ENCODE data around the gene MUC15. TPM values are rescaled to one million over a fixed set of nuclear protein-coding genes. Genes with fewer than 3 reads are reported as not detected.

The MUC15 gene
- total RNA-seq, 1 donor from 2014 or later = not detected

DNA sequence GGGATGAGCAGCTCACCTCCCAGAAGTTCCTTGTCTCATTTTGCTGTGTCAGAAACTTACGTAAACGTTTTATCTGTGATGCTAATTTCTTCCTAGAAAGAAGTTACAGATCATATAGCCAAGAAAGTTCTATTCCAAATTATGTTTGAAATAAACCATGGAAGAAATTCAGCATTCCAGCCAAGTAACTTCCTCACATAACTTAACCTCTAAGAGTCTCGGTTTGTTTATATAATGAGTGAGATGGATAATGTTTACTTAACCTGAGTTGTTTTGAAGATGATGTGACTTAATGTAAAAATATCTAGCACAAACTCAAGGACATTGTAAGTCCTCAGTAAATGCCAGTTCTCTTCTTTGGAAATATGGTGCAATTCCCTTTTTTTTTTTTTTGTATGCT is 8.9 kb upstream of the MUC15 start:
- TF ChIP-seq, protein P1, sequence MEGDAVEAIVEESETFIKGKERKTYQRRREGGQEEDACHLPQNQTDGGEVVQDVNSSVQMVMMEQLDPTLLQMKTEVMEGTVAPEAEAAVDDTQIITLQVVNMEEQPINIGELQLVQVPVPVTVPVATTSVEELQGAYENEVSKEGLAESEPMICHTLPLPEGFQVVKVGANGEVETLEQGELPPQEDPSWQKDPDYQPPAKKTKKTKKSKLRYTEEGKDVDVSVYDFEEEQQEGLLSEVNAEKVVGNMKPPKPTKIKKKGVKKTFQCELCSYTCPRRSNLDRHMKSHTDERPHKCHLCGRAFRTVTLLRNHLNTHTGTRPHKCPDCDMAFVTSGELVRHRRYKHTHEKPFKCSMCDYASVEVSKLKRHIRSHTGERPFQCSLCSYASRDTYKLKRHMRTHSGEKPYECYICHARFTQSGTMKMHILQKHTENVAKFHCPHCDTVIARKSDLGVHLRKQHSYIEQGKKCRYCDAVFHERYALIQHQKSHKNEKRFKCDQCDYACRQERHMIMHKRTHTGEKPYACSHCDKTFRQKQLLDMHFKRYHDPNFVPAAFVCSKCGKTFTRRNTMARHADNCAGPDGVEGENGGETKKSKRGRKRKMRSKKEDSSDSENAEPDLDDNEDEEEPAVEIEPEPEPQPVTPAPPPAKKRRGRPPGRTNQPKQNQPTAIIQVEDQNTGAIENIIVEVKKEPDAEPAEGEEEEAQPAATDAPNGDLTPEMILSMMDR (IDR thresholded peaks at IDR 0.05) = no peak
- H3K9me3 Mint-ChIP-seq (ENCODE audit: unreplicated experiment) = no peaks in the 10 kb centered on the region
- no peak for DNase-seq (ENCODE audit: extremely low spot score, unreplicated experiment)
- peaks cover 21% of the 10 kb centered on the region for H3K4me1 Mint-ChIP-seq (ENCODE audit: unreplicated experiment)
- H3K36me3 Mint-ChIP-seq (ENCODE audit: unreplicated experiment) = no peaks in the 10 kb centered on the region
- no peak overlapping the region for H3K4me3 Mint-ChIP-seq (ENCODE audit: unreplicated experiment)
- no peaks in the 10 kb centered on the region for H3K27me3 Mint-ChIP-seq (ENCODE audit: unreplicated experiment)
- H3K27ac Mint-ChIP-seq (ENCODE audit: unreplicated experiment) = no peak overlapping the region

GRCh38 chr11:26579683-26580082 is 7.6 kb upstream of the MUC15 start:
- peaks cover 21% of the 10 kb centered on the region for H3K4me1 Mint-ChIP-seq (ENCODE audit: unreplicated experiment)
- TF ChIP-seq, protein P1 (IDR thresholded peaks at IDR 0.05) = no peak
- H3K36me3 Mint-ChIP-seq (ENCODE audit: unreplicated experiment) = no peaks in the 10 kb centered on the region
- H3K9me3 Mint-ChIP-seq (ENCODE audit: unreplicated experiment) = no peaks in the 10 kb centered on the region
- no peak for DNase-seq (ENCODE audit: extremely low spot score, unreplicated experiment)
- no peaks in the 10 kb centered on the region for H3K27me3 Mint-ChIP-seq (ENCODE audit: unreplicated experiment)
- H3K4me3 Mint-ChIP-seq (ENCODE audit: unreplicated experiment) = no peak overlapping the region
- H3K27ac Mint-ChIP-seq (ENCODE audit: unreplicated experiment) = no peak overlapping the region

DNA sequence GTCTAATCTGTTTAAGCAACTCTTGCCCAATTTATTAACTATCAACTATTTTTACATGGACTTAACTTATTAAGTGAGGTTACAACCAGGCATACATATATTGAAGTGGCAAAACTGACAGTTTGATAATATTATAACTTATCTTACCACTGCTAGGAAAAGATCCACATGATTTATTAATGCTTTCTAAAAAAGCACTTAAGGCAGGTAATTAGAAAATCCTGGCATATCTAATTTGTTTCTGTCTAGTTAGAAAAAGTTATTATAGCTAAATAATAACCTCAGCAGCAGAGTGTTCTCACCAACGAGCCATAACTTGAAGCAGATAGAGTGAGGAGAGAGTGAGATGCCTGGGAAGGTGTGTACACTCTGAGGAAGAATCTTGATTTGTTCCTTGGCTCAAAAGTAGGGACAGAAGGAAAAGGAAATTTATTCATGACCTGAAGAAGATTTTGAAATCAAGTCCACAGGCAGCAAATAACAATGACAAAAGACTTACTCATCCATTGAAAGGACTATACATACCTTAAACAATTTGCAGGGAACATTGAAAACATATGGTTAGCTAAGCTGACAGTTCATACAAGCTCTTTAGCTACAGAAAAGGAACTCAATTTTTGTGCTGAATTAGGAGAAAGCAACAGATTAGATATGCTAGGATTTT is 7.1 kb upstream of the MUC15 start:
- H3K4me3 Mint-ChIP-seq (ENCODE audit: unreplicated experiment) = no peak overlapping the region
- no peaks in the 10 kb centered on the region for H3K27me3 Mint-ChIP-seq (ENCODE audit: unreplicated experiment)
- DNase-seq (ENCODE audit: extremely low spot score, unreplicated experiment) = no peak
- TF ChIP-seq, protein P1 (IDR thresholded peaks at IDR 0.05) = no peak
- H3K9me3 Mint-ChIP-seq (ENCODE audit: unreplicated experiment) = no peaks in the 10 kb centered on the region
- peaks cover 21% of the 10 kb centered on the region for H3K4me1 Mint-ChIP-seq (ENCODE audit: unreplicated experiment)
- no peaks in the 10 kb centered on the region for H3K36me3 Mint-ChIP-seq (ENCODE audit: unreplicated experiment)
- H3K27ac Mint-ChIP-seq (ENCODE audit: unreplicated experiment) = no peak overlapping the region

GRCh38 chr11:26575946-26576345 is 3.9 kb upstream of the MUC15 start:
- peaks cover 8% of the 10 kb centered on the region for H3K27me3 Mint-ChIP-seq (ENCODE audit: unreplicated experiment)
- H3K36me3 Mint-ChIP-seq (ENCODE audit: unreplicated experiment) = no peaks in the 10 kb centered on the region
- peaks cover 20% of the 10 kb centered on the region for H3K4me1 Mint-ChIP-seq (ENCODE audit: unreplicated experiment)
- TF ChIP-seq, protein P1 (IDR thresholded peaks at IDR 0.05) = no peak
- no peak overlapping the region for H3K4me3 Mint-ChIP-seq (ENCODE audit: unreplicated experiment)
- no peak for DNase-seq (ENCODE audit: extremely low spot score, unreplicated experiment)
- H3K27ac Mint-ChIP-seq (ENCODE audit: unreplicated experiment) = no peak overlapping the region
- no peaks in the 10 kb centered on the region for H3K9me3 Mint-ChIP-seq (ENCODE audit: unreplicated experiment)

DNA sequence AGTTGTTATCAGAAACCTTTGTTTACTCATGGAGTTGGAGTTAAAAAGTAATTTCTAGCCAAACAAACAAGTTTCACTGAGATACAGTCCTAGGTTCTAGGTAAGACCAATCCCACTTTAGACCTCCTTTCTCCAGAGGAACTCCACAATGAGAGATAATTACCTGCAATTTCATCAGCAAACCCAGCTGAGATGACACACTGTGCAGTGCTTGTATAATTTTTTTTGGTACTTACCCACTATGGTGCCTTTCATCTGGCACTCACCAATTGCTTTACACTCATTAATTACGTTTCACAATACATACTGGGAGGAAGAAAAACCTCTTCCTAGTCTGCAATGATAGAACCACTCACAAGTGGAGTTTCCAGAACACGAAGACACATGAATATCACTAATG is 1.8 kb upstream of the MUC15 start:
- Mint-ChIP-seq H3K9me3 (ENCODE audit: unreplicated experiment) (no peaks in the 10 kb centered on the region), H3K27me3 (ENCODE audit: unreplicated experiment) (peaks cover 24% of the 10 kb centered on the region), H3K27ac (ENCODE audit: unreplicated experiment) (no peak overlapping the region), H3K4me1 (ENCODE audit: unreplicated experiment) (peaks cover 4% of the 10 kb centered on the region), H3K36me3 (ENCODE audit: unreplicated experiment) (no peaks in the 10 kb centered on the region), H3K4me3 (ENCODE audit: unreplicated experiment) (no peak overlapping the region)
- DNase-seq (ENCODE audit: extremely low spot score, unreplicated experiment) = no peak
- TF ChIP-seq, protein P1 (IDR thresholded peaks at IDR 0.05) = no peak
